H9 (cell line): ENCODE measurements around the gene PRSS22. TPM values are rescaled to one million over a fixed set of nuclear protein-coding genes. Genes with fewer than 3 reads are reported as not detected.
A peak's percentile ranks its signal among the peaks of the same experiment; 100 is the strongest.

Source experiments
- DNase-seq: peaks from one replicate; pipeline ENCODE4 v3.0.0-alpha.2; 2017
- H2AFZ ChIP-seq: one replicate; pipeline ENCODE4 v1.6.1; 2013; ENCODE audit warnings: mild to moderate bottlenecking, low read length, control low read depth, moderate library complexity
- H2AK5ac ChIP-seq: 2 replicates; pipeline ENCODE4 v1.6.1; 2013; ENCODE audit warnings: low read length, control low read depth, mixed read lengths; ENCODE audit not compliant: insufficient read length
- H2BK120ac ChIP-seq: one replicate; pipeline ENCODE4 v1.6.1; 2013; ENCODE audit warnings: low read depth, mild to moderate bottlenecking, low read length, control low read depth, inconsistent platforms; ENCODE audit not compliant: poor library complexity, severe bottlenecking
- H2BK12ac ChIP-seq: 2 replicates; pipeline ENCODE4 v1.6.1; 2013; ENCODE audit warnings: low read length, control low read depth, mixed read lengths, low read depth; ENCODE audit not compliant: insufficient read length
- H2BK15ac ChIP-seq: 2 replicates; pipeline ENCODE4 v1.6.1; 2013; ENCODE audit warnings: low read depth, low read length, control low read depth
- H2BK20ac ChIP-seq: one replicate; pipeline ENCODE4 v1.6.1; 2013; ENCODE audit warnings: low read depth, mild to moderate bottlenecking, low read length, control low read depth, inconsistent platforms; ENCODE audit not compliant: poor library complexity, severe bottlenecking
- H2BK5ac ChIP-seq: 2 replicates; pipeline ENCODE4 v1.6.1; 2013; ENCODE audit warnings: low read length, control low read depth, mixed read lengths; ENCODE audit not compliant: insufficient read length
- H3K14ac ChIP-seq: 2 replicates; pipeline ENCODE4 v1.6.1; 2013; ENCODE audit warnings: low read length, control low read depth; ENCODE audit not compliant: insufficient read depth
- H3K18ac ChIP-seq: 2 replicates; pipeline ENCODE4 v1.6.1; 2013; ENCODE audit warnings: low read depth, mild to moderate bottlenecking, mixed read lengths, low read length, control low read depth; ENCODE audit not compliant: insufficient read length
- H3K23ac ChIP-seq: 2 replicates; pipeline ENCODE4 v1.6.1; 2013; ENCODE audit warnings: low read length, control low read depth, mixed read lengths, low read depth; ENCODE audit not compliant: insufficient read length
- H3K23me2 ChIP-seq: 2 replicates; pipeline ENCODE4 v1.6.1; 2013; ENCODE audit warnings: low read depth, mild to moderate bottlenecking, mixed read lengths, low read length, control low read depth; ENCODE audit not compliant: insufficient read length, poor library complexity, severe bottlenecking
- H3K27ac ChIP-seq: 2 replicates; pipeline ENCODE4 v1.5.1; 2013; ENCODE audit warnings: low read length, control low read depth, mixed read lengths, low read depth; ENCODE audit not compliant: insufficient read length
- H3K27me3 ChIP-seq: 2 replicates; pipeline ENCODE4 v1.6.1; 2013; ENCODE audit warnings: low read length, control low read depth, inconsistent platforms; ENCODE audit not compliant: insufficient read depth
- H3K4ac ChIP-seq: 2 replicates; pipeline ENCODE4 v1.6.1; 2013; ENCODE audit warnings: low read depth, mild to moderate bottlenecking, control low read depth, inconsistent platforms, low read length, moderate library complexity
- H3K4me1 ChIP-seq: 2 replicates; pipeline ENCODE4 v1.6.1; 2013; ENCODE audit warnings: low read length, control low read depth, inconsistent platforms; ENCODE audit not compliant: insufficient read depth
- H3K4me2 ChIP-seq: 2 replicates; pipeline ENCODE4 v1.6.1; 2013; ENCODE audit warnings: low read length, control low read depth, mixed read lengths; ENCODE audit not compliant: insufficient read length, insufficient read depth
- H3K56ac ChIP-seq: 2 replicates; pipeline ENCODE4 v1.6.1; 2013; ENCODE audit warnings: low read depth, mild to moderate bottlenecking, mixed read lengths, low read length, control low read depth; ENCODE audit not compliant: insufficient read length
- H3K79me1 ChIP-seq: 2 replicates; pipeline ENCODE4 v1.6.1; 2013; ENCODE audit warnings: low read depth, mild to moderate bottlenecking, moderate library complexity, low read length, control low read depth, inconsistent platforms; ENCODE audit not compliant: insufficient read depth, poor library complexity, severe bottlenecking
- H3K79me2 ChIP-seq: 2 replicates; pipeline ENCODE4 v1.6.1; 2013; ENCODE audit warnings: low read length, control low read depth, inconsistent platforms; ENCODE audit not compliant: insufficient read depth
- H3K9ac ChIP-seq: 2 replicates; pipeline ENCODE4 v1.6.1; 2013; ENCODE audit warnings: low read length, control low read depth, mixed read lengths; ENCODE audit not compliant: insufficient read length; ENCODE audit errors: extremely low read depth
- H3K9me3 ChIP-seq: one replicate; pipeline ENCODE4 v1.6.1; 2013; ENCODE audit warnings: low read depth, low read length, inconsistent platforms; ENCODE audit not compliant: control insufficient read depth
- H3T11ph ChIP-seq: one replicate; pipeline ENCODE4 v1.6.1; 2013; ENCODE audit warnings: mild to moderate bottlenecking, low read length, control low read depth, inconsistent platforms
- H4K20me1 ChIP-seq: one replicate; pipeline ENCODE4 v1.6.1; 2013; ENCODE audit not compliant: control insufficient read depth, insufficient read length, insufficient read depth
- H4K5ac ChIP-seq: 2 replicates; pipeline ENCODE4 v1.6.1; 2013; ENCODE audit warnings: low read depth, mild to moderate bottlenecking, mixed read lengths, low read length, control low read depth; ENCODE audit not compliant: insufficient read length
- H4K8ac ChIP-seq: replicated peaks from 2 replicates; pipeline ENCODE4 v1.6.1; 2013; ENCODE audit warnings: low read length, control low read depth, mixed read lengths, low read depth; ENCODE audit not compliant: insufficient read length
- H4K91ac ChIP-seq: 2 replicates; pipeline ENCODE4 v1.6.1; 2013; ENCODE audit warnings: low read depth, mild to moderate bottlenecking, moderate library complexity, mixed read lengths, low read length, control low read depth; ENCODE audit not compliant: insufficient read length
- H3K27ac Mint-ChIP-seq, 3 experiments: 2 replicates in 2 of 3; 3 replicates in 1 of 3; pipeline ENCODE4 v1.8.0; 2020 to 2021; ENCODE audit warnings: mixed read lengths in 3 of 3, mild to moderate bottlenecking in 1 of 3, moderate library complexity in 1 of 3
- H3K27me3 Mint-ChIP-seq: 2 replicates; pipeline ENCODE4 v1.8.0; 2021; ENCODE audit warnings: low read depth, mild to moderate bottlenecking, moderate library complexity, mixed read lengths
- H3K36me3 Mint-ChIP-seq, 3 experiments: 2 replicates in 2 of 3; 3 replicates in 1 of 3; pipeline ENCODE4 v1.8.0; 2020 to 2021; ENCODE audit warnings: low read depth in 3 of 3, mixed read lengths in 3 of 3; ENCODE audit not compliant: insufficient read depth in 1 of 3
- H3K4me1 Mint-ChIP-seq, 2 experiments: 2 replicates each; pipeline ENCODE4 v1.8.0; 2020; ENCODE audit warnings: mixed read lengths in 2 of 2
- H3K4me3 Mint-ChIP-seq, 2 experiments: 2 replicates in 1 of 2; 3 replicates in 1 of 2; pipeline ENCODE4 v1.8.0; 2020 to 2021; ENCODE audit warnings: mild to moderate bottlenecking in 2 of 2, mixed read lengths in 2 of 2, moderate library complexity in 1 of 2
- H3K9me3 Mint-ChIP-seq, 2 experiments: 2 replicates in 1 of 2; 3 replicates in 1 of 2; pipeline ENCODE4 v1.8.0; 2020; ENCODE audit warnings: mild to moderate bottlenecking in 2 of 2, mixed read lengths in 2 of 2, moderate library complexity in 1 of 2
- CTCF ChIP-seq: fragments of 200-600 bp; sonication (generic); conservative IDR thresholded peaks from 3 replicates; pipeline ENCODE4 v1.8.0; 2021; ENCODE audit warnings: antibody characterized with exemption, mild to moderate bottlenecking
- WGBS: extraction: QIAGEN DNeasy Blood & Tissue Kit; methylation state at CpG from one replicate; pipeline ENCODE4 v1.1.7; 2013; ENCODE audit warnings: missing lambda C conversion rate, low lambda C conversion rate, mixed read lengths; ENCODE audit not compliant: insufficient read length; ENCODE audit errors: extremely low coverage; 5-methylcytosine and 5-hydroxymethylcytosine counted together
- total RNA-seq: library from RNA; stranded (reverse); gene quantifications from 2 replicates; pipeline ENCODE4 v1.2.1, GENCODE V29; 2021

Gene PRSS22
- total RNA-seq, 1 experiment from 2014 or later, result 1.9 TPM

GRCh38 chr16:2894231-2894630, 36.3 kb upstream of the PRSS22 start:
- H3K4me3 Mint-ChIP-seq, result no peak overlapping the region
- peak; percentile 39; the same call in 1 of the 3 replicates for TF ChIP-seq CTCF
- no peaks in the 10 kb centered on the region for H3K79me2 ChIP-seq
- H2BK12ac ChIP-seq, result no peak overlapping the region
- no peaks in the 10 kb centered on the region; the same call in 1 of the 2 replicates for H3K27me3 Mint-ChIP-seq
- H3K36me3 Mint-ChIP-seq, result no peaks in the 10 kb centered on the region; a peak in 1 of 7 replicates
- H4K20me1 ChIP-seq, result peaks cover 2% of the 10 kb centered on the region
- H3K27me3 ChIP-seq, result no peaks in the 10 kb centered on the region
- peak overlapping the region in 1 of 3 experiments; percentile 61; a peak in 1 of 7 replicates for H3K27ac Mint-ChIP-seq
- no CpG with 5 or more reads among the region's 31 CpGs for WGBS
- H3K4me1 ChIP-seq, result peaks cover 6% of the 10 kb centered on the region; the same call in 1 of the 2 replicates
- no peak overlapping the region for H2BK120ac ChIP-seq
- H3K18ac ChIP-seq, result no peak overlapping the region
- no peak overlapping the region for H3K27ac ChIP-seq
- no peak overlapping the region for H3T11ph ChIP-seq
- H3K56ac ChIP-seq, result no peak overlapping the region
- no peak for DNase-seq
- H3K9me3 ChIP-seq, result no peaks in the 10 kb centered on the region
- H3K9ac ChIP-seq, result no peak overlapping the region
- H4K8ac ChIP-seq, result no peak overlapping the region
- H3K14ac ChIP-seq, result no peak overlapping the region
- no peak overlapping the region for H2BK5ac ChIP-seq
- H4K5ac ChIP-seq, result no peak overlapping the region
- no peaks in the 10 kb centered on the region for H3K23me2 ChIP-seq
- no peaks in the 10 kb centered on the region for H3K9me3 Mint-ChIP-seq
- no peak overlapping the region for H3K23ac ChIP-seq
- peaks cover 7% of the 10 kb centered on the region in 2 experiments for H3K4me1 Mint-ChIP-seq
- H2BK20ac ChIP-seq, result no peak overlapping the region
- H3K4me2 ChIP-seq, result no peak overlapping the region
- H3K79me1 ChIP-seq, result no peaks in the 10 kb centered on the region
- no peak overlapping the region for H2AK5ac ChIP-seq
- H2AFZ ChIP-seq, result no peak overlapping the region
- no peak overlapping the region for H2BK15ac ChIP-seq
- H4K91ac ChIP-seq, result no peak overlapping the region
- no peak overlapping the region for H3K4ac ChIP-seq
